ENCODE measurements around the gene PPP1R8. TPM values are rescaled to one million over a fixed set of nuclear protein-coding genes. Genes with fewer than 3 reads are reported as not detected.

Gene PPP1R8
- total RNA-seq, 1 experiment from 2014 or later: 38.4 TPM

- Histone ChIP-seq H3K79me2 (ENCODE audit: low read depth) (no peaks in the 10 kb centered on the region), H3K9me3 (ENCODE audit: insufficient read depth, low read depth) (no peaks in the 10 kb centered on the region), H3K4me1 (replicated peaks; ENCODE audit: insufficient read depth) (no peaks in the 10 kb centered on the region), H3K27me3 (ENCODE audit: insufficient read depth, low read depth) (no peaks in the 10 kb centered on the region), H3K4me2 (no peak overlapping the region), H3K27ac (no peak overlapping the region), H3K36me3 (ENCODE audit: low read depth) (no peaks in the 10 kb centered on the region), H3K4me3 (no peak overlapping the region), H4K20me1 (ENCODE audit: insufficient read depth) (no peaks in the 10 kb centered on the region), H3F3A (ENCODE audit: insufficient read depth, low read depth) (no peaks in the 10 kb centered on the region), H2AFZ (no peak overlapping the region), H3K9me2 (ENCODE audit: insufficient read depth) (no peaks in the 10 kb centered on the region)
- intact Hi-C loops (cut with micrococcal nuclease; ENCODE audit: unreplicated experiment): no loop called here
- ChIA-PET CTCF (no interaction called here), POLR2A (ENCODE audit: unreplicated experiment) (no interaction called here)
- no TSS peak for BruUV-seq (replicated peaks)
- TF ChIP-seq CTCF (conservative IDR thresholded peaks at IDR 0.05) (no peak), EZH2 (IDR thresholded peaks at IDR 0.05; ENCODE audit: low read depth) (no peak)
- DNase-seq: no peak
Measured at GRCh38 chr1:27886353-27886679, 55.7 kb downstream of the PPP1R8 start.

- H3K9me3 ChIP-seq (ENCODE audit: insufficient read depth, low read depth): no peaks in the 10 kb centered on the region
Measured at GRCh38 chr1:27886744-27887143, 56.2 kb downstream of the PPP1R8 start.

GRCh38 chr1:27887215-27888021 is 56.8 kb downstream of the PPP1R8 start:
- Histone ChIP-seq H3K4me1 (replicated peaks; ENCODE audit: insufficient read depth) (no peaks in the 10 kb centered on the region), H3F3A (ENCODE audit: insufficient read depth, low read depth) (no peaks in the 10 kb centered on the region), H3K79me2 (ENCODE audit: low read depth) (no peaks in the 10 kb centered on the region), H4K20me1 (ENCODE audit: insufficient read depth) (no peaks in the 10 kb centered on the region), H3K9me2 (ENCODE audit: insufficient read depth) (no peaks in the 10 kb centered on the region), H3K9me3 (ENCODE audit: insufficient read depth, low read depth) (no peaks in the 10 kb centered on the region), H3K36me3 (ENCODE audit: low read depth) (no peaks in the 10 kb centered on the region), H3K4me2 (no peak overlapping the region), H3K27me3 (ENCODE audit: insufficient read depth, low read depth) (no peaks in the 10 kb centered on the region), H3K4me3 (no peak overlapping the region), H2AFZ (no peak overlapping the region), H3K27ac (no peak overlapping the region)
- DNase-seq: no peak
- CTCF ChIA-PET: no interaction called here
- BruUV-seq (replicated peaks): no TSS peak
- POLR2A ChIA-PET (ENCODE audit: unreplicated experiment): no interaction called here
- TF ChIP-seq CTCF (conservative IDR thresholded peaks at IDR 0.05): no peak
- no peak for TF ChIP-seq EZH2 (IDR thresholded peaks at IDR 0.05; ENCODE audit: low read depth)
- intact Hi-C loops (cut with micrococcal nuclease; ENCODE audit: unreplicated experiment): no loop called here

More at GRCh38 chr1:27886744-27887143, 56.2 kb downstream of the PPP1R8 start:
- ChIA-PET POLR2A (ENCODE audit: unreplicated experiment) (no interaction called here), CTCF (no interaction called here)
- no peak overlapping the region for H2AFZ ChIP-seq
- TF ChIP-seq EZH2 (IDR thresholded peaks at IDR 0.05; ENCODE audit: low read depth): no peak
- TF ChIP-seq CTCF (conservative IDR thresholded peaks at IDR 0.05): no peak
- H3K79me2 ChIP-seq (ENCODE audit: low read depth): no peaks in the 10 kb centered on the region
- no peak overlapping the region for H3K27ac ChIP-seq
- H4K20me1 ChIP-seq (ENCODE audit: insufficient read depth): no peaks in the 10 kb centered on the region
- no peak overlapping the region for H3K4me2 ChIP-seq
- DNase-seq: no peak
- H3K4me1 ChIP-seq (replicated peaks; ENCODE audit: insufficient read depth): no peaks in the 10 kb centered on the region
- no peaks in the 10 kb centered on the region for H3K9me2 ChIP-seq (ENCODE audit: insufficient read depth)
- H3F3A ChIP-seq (ENCODE audit: insufficient read depth, low read depth): no peaks in the 10 kb centered on the region
- BruUV-seq (replicated peaks): no TSS peak
- intact Hi-C loops (cut with micrococcal nuclease; ENCODE audit: unreplicated experiment): no loop called here
- H3K36me3 ChIP-seq (ENCODE audit: low read depth): no peaks in the 10 kb centered on the region
- no peak overlapping the region for H3K4me3 ChIP-seq
- H3K27me3 ChIP-seq (ENCODE audit: insufficient read depth, low read depth): no peaks in the 10 kb centered on the region
